ENCODE data around the gene PPCDC. TPM values are rescaled to one million over a fixed set of nuclear protein-coding genes. Genes with fewer than 3 reads are reported as not detected.

Gene PPCDC
- total RNA-seq, 1 donor = 7.8 TPM

GRCh38 chr15:75054172-75054897, 30.9 kb downstream of the PPCDC start:
- DNase-seq (ENCODE audit: low read depth) = no peak
- no peak overlapping the region for H3K4me3 ChIP-seq (ENCODE audit: low read depth, low read length)
- TF ChIP-seq, protein P1, sequence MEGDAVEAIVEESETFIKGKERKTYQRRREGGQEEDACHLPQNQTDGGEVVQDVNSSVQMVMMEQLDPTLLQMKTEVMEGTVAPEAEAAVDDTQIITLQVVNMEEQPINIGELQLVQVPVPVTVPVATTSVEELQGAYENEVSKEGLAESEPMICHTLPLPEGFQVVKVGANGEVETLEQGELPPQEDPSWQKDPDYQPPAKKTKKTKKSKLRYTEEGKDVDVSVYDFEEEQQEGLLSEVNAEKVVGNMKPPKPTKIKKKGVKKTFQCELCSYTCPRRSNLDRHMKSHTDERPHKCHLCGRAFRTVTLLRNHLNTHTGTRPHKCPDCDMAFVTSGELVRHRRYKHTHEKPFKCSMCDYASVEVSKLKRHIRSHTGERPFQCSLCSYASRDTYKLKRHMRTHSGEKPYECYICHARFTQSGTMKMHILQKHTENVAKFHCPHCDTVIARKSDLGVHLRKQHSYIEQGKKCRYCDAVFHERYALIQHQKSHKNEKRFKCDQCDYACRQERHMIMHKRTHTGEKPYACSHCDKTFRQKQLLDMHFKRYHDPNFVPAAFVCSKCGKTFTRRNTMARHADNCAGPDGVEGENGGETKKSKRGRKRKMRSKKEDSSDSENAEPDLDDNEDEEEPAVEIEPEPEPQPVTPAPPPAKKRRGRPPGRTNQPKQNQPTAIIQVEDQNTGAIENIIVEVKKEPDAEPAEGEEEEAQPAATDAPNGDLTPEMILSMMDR (IDR thresholded peaks at IDR 0.05; ENCODE audit: insufficient read depth, low read depth, low read length) = no peak

DNA sequence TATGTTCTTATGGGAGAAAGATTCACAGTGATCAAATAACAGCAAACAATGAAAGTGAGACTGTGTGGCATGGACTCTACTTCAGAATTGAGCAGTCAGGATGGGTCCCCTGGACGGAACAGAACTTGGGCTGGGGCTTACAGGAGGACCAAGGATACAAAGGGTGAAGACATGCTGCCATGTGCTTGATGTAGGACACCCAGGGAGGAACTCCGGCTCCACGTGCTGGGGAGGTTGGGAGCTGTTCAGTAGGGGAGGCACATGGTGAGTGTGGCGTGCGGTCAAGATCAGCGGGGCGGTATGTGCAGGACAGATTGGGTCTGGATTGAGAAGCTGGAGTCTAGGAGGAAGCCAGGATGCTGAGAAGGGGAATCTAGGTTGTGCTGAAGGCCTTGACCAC, 32.6 kb downstream of the PPCDC start:
- TF ChIP-seq, protein P1 (IDR thresholded peaks at IDR 0.05; ENCODE audit: insufficient read depth, low read depth, low read length) = no peak
- no peak for DNase-seq (ENCODE audit: low read depth)
- no peak overlapping the region for H3K4me3 ChIP-seq (ENCODE audit: low read depth, low read length)

GRCh38 chr15:75058127-75058905, 34.9 kb downstream of the PPCDC start:
- peak; percentile 57 for DNase-seq (ENCODE audit: low read depth)
- TF ChIP-seq, protein P1 (IDR thresholded peaks at IDR 0.05; ENCODE audit: insufficient read depth, low read depth, low read length) = no peak
- no peak overlapping the region for H3K4me3 ChIP-seq (ENCODE audit: low read depth, low read length)

DNA sequence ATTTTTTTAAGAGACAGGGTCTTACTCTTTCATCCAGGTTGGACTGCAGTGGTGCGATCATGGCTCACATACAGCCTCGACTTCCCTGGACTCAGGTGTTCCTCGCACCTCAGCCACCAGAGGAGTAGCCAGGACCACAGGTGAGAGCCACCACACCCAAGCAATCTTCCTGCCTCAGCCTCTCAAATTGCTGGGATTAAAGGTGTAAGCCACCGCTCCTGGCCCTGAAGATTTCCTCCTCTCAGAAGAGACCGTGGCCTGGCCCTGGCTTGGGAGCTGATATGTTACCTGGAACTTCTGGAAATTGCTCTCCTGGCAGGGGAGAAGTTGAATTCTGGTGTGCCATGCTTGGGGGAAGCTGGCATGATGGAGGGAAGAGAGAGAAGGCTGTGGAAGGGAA, 36.2 kb downstream of the PPCDC start:
- TF ChIP-seq, protein P1 (IDR thresholded peaks at IDR 0.05; ENCODE audit: insufficient read depth, low read depth, low read length) = no peak
- no peak for DNase-seq (ENCODE audit: low read depth)
- H3K4me3 ChIP-seq (ENCODE audit: low read depth, low read length) = no peak overlapping the region

DNA sequence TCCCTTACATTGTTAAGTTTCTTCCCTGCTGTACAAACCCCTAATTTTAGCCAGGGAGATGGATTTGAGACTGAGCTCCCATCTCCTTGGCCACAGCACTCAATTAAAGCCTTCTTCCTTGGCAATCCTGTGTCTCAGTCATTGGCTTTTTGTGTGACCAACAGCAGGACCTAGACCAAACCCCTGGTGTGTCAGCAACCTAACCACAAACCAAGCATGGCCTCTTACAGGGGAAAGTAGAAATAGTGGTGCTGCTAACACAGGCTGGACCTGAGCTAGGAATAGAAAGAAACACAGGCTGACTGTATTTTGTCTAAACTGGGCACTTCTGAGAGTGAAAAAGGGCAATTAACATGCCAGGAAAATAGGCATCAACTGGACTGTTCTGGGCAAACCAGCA, 37.9 kb downstream of the PPCDC start:
- no peak overlapping the region for H3K4me3 ChIP-seq (ENCODE audit: low read depth, low read length)
- DNase-seq (ENCODE audit: low read depth) = peak; percentile 43
- TF ChIP-seq, protein P1 (IDR thresholded peaks at IDR 0.05; ENCODE audit: insufficient read depth, low read depth, low read length) = no peak

DNA sequence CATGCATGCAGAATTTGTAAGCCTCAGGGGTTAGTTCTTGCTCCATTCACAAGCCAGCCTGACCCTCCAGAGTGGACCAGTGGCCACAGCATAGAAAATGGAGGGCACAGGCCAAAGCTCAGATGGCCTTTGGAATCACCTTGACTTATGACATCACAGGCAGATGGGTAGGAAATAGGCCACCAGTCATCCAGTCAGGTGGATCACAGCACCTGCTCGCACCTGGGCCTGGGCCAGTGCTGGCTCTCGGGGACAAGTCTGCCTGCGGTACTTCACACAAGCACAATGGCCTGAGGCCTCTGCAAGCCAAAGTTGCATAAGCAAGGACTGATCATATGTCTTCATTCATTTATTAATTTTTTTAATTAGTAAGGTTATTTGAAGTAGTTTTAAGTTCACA, 39.3 kb downstream of the PPCDC start:
- TF ChIP-seq, protein P1 (IDR thresholded peaks at IDR 0.05; ENCODE audit: insufficient read depth, low read depth, low read length) = no peak
- DNase-seq (ENCODE audit: low read depth) = no peak
- no peak overlapping the region for H3K4me3 ChIP-seq (ENCODE audit: low read depth, low read length)

All from fibroblast of villous mesenchyme (primary cell).